GM12892 (cell line): ENCODE measurements around the gene CDK5RAP2.

Source experiments
- POLR2A ChIP-seq: IDR thresholded peaks from 2 replicates; pipeline ENCODE4 v1.6.1; 2011; ENCODE audit warnings: low read depth, low read length, control low read depth
- POLR2AphosphoS5 ChIP-seq: IDR thresholded peaks from 2 replicates; pipeline ENCODE4 v1.6.1; 2011; ENCODE audit warnings: low read depth, low read length, control low read depth

- TF ChIP-seq POLR2A (no peak), POLR2AphosphoS5 (no peak)
These were observed 204.7 kb downstream of the CDK5RAP2 start for GRCh38 chr9:120375316-120375715.
